HFF-Myc (cell line): Measurements from ENCODE around the gene MACROH2A1.

Experiments
- DNase-seq: peaks from one replicate; pipeline ENCODE4 v3.0.0-alpha.2; 2011; ENCODE audit warnings: low read depth; ENCODE audit errors: extremely low read depth
- H3K4me3 ChIP-seq: replicated peaks from 2 replicates; pipeline ENCODE4 v1.5.1; 2011; ENCODE audit warnings: low read depth, mild to moderate bottlenecking, control low read depth, low read length
- CTCF ChIP-seq: IDR thresholded peaks from 2 replicates; pipeline ENCODE4 v1.5.1; 2012; ENCODE audit warnings: mild to moderate bottlenecking, low read depth, low read length, control low read depth; ENCODE audit errors: missing control alignments

MACROH2A1 gene

GRCh38 chr5:135324160-135324559 lies 74.9 kb downstream of the MACROH2A1 start:
- DNase-seq, result no peak
- TF ChIP-seq CTCF, result no peak
- H3K4me3 ChIP-seq, result no peak overlapping the region

GRCh38 chr5:135323701-135324132 lies 75.3 kb downstream of the MACROH2A1 start:
- H3K4me3 ChIP-seq, result no peak overlapping the region
- TF ChIP-seq CTCF, result no peak
- DNase-seq, result no peak

GRCh38 chr5:135323227-135323626 lies 75.8 kb downstream of the MACROH2A1 start:
- no peak for DNase-seq
- no peak for TF ChIP-seq CTCF
- H3K4me3 ChIP-seq, result no peak overlapping the region

GRCh38 chr5:135322744-135323143 lies 76.3 kb downstream of the MACROH2A1 start:
- no peak for TF ChIP-seq CTCF
- no peak overlapping the region for H3K4me3 ChIP-seq
- DNase-seq, result no peak

- H3K4me3 ChIP-seq, result no peak overlapping the region
- no peak for DNase-seq
- TF ChIP-seq CTCF, result no peak
Measured at GRCh38 chr5:135322271-135322670, 76.8 kb downstream of the MACROH2A1 start.

GRCh38 chr5:135320718-135321484 lies 78.1 kb downstream of the MACROH2A1 start:
- no peak overlapping the region for H3K4me3 ChIP-seq
- TF ChIP-seq CTCF, result no peak
- DNase-seq, result no peak
